HG03139 (cell line): Measurements from ENCODE around the gene TMEM267.
"Not testable (repeated sequence)": the region's sequence is repeated elsewhere in the genome, so short reads cannot be mapped to it uniquely, and the experiment has no call there.

Experiments
- ATAC-seq: cut with Tn5 transposase; IDR thresholded peaks from one replicate; pipeline ENCODE4 v1.9.1; 2021; ENCODE audit not compliant: unreplicated experiment

The TMEM267 gene

DNA sequence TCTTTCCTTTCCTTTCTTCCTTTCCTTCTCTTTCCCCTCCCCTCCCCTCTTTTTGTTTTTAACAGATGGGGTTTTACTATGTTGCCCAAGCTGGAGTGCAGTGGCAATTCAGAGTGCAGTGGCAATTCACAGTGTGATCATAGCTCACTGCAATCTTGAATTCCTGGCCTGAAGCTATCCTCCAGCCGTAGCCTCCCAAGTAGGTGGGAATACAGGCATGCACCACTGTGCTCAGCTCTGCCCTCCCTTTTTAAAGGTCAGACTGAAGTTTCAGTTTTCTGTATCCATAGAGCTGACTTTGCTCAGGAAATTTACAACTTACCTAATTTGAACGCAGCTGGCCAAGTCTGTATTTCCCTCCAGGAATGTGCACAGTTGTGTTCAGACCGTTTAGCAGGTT lies 72.2 kb downstream of the TMEM267 start:
- ATAC-seq = no peak

GRCh38 chr5:43410414-43410813 lies 73.3 kb downstream of the TMEM267 start:
- no peak for ATAC-seq

DNA sequence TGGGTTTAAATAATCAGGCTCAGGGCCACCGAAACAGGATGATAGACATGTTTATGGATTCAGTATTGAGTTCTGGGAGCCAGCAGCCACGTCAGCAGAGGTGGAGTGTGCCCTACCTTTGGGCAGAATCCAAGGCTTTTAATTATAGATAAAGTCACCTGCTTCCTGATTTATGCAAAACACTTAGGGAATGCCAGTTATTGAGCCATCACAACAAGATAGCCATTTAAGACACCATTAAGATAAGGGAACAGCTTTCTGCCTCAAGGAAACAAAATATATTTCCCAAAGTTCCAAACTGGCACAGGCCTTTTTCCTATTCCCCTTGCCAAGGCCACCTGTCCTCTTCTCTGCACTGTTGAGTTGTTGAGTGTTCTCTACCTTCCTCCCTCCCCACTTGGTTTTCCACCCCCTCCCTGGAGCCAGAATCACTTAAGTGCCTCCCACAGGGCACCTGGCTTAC lies 73.8 kb downstream of the TMEM267 start:
- ATAC-seq = no peak

- not testable (repeated sequence) for ATAC-seq
Measured at GRCh38 chr5:43402524-43403066, 81.1 kb downstream of the TMEM267 start.

DNA sequence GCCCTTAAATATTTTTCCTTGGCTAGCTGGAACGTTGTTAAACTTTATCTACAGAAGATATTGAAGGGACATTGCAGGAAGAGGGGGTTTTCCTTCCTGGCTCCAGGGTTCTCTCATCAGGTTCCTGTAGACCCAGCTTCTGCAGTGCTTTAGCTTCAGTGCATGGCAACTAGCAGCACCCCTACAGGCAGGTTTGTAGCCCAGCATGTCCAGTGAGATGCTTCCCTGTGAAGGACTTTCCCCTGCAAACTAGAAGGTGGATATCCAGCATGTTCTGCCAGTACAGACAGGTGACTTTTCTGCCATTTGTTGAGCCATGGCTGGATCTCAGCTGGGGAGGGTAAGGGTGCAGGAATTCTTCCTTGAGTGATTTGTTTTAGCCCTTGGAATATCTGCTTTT lies 81.8 kb downstream of the TMEM267 start:
- no peak for ATAC-seq

DNA sequence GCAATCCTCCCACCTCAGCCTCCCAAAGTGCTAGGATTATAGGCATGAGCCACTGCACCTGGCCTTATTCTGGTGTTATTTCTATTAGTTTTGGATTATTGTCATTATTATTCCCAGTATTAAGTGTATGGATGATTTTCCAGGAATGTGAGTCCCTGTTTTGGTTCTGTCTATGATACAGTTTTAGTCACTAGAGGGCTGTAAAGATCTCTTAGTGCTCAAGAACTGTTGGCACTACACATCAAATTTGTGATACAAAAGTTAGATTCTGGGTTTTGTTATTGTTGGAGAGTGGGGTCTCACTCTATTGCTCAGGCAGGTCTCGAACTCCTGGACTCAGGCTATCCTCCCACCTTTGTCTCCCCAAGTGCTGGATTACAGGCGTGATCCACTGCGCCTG lies 83.6 kb downstream of the TMEM267 start:
- ATAC-seq = no peak

DNA sequence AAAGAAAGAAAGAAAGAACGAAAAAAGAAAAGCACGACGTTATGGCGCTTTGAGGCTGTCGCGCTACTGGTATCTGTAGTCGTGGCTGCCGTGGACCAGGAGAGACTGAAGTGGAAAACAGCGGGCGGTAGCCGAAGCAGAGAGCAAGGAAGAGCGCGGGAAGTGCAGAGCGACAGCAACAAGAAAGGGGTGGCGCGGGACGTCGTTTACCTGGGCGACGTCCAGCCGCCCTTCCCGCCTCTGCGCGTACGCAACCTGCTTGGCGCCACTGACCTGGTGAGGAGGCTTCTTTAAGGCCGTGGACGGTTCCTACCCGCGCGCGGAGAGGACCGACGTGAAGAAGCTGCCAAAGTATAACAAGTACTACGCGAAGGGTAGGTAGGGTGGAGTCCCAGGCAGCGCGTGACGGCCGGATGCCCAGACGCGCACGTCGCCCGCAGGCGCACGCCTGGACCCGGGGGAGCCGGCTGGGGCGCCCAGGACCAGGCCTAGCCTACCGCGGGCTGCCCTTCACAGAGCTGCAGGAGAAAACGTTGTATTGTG lies 86.8 kb downstream of the TMEM267 start:
- peak; percentile 94 for ATAC-seq
